Suppressor macrophage treated with lipopolysaccharide for 4 hours (primary cell): ENCODE measurements around the gene THRB.

Experiments used
- DNase-seq: peaks from one replicate; pipeline ENCODE4 v3.0.0-alpha.2; 2020

THRB gene

GRCh38 chr3:24211381-24211780, 283.3 kb downstream of the THRB start:
- DNase-seq: no peak

DNA sequence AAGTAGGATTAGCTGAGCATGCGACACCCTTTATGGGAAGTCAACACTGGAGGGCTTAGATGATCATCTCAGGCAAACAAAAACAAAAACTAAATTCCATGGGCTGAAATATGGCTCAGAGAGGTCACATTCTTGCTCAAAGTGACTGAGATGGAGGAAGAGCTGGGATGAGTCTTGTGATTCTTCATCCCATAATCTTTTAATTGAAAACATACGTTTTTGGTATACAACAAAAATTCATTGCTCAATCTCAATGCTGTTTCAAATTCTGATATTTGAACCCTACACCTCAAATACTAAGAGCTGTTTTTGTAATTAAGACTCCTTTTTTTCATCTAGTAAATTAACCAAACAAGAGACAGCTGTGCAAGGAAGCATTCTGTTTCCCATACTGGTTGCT, 292.6 kb downstream of the THRB start:
- no peak for DNase-seq

GRCh38 chr3:24201301-24201700, 293.3 kb downstream of the THRB start:
- no peak for DNase-seq

GRCh38 chr3:24199775-24200247, 294.8 kb downstream of the THRB start:
- no peak for DNase-seq

DNA sequence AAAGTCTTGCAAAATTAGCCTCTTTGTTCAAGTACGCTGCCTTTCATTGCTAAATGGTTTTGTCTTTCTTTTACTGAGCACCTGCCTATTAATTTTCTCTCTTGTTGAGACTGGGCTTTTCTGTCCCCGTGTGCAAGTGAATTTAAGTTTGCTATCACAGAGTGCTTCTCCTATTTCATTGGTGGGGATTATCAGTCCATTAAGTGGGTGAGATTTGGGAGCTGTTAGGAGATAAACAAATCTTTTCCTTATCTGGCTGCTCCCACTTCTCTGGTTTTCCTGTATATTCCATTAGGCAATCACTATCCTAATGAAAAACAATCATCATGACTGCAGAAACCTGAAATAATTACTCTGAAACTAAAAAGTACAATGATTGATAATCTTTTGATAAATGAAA, 295.4 kb downstream of the THRB start:
- DNase-seq: no peak

DNA sequence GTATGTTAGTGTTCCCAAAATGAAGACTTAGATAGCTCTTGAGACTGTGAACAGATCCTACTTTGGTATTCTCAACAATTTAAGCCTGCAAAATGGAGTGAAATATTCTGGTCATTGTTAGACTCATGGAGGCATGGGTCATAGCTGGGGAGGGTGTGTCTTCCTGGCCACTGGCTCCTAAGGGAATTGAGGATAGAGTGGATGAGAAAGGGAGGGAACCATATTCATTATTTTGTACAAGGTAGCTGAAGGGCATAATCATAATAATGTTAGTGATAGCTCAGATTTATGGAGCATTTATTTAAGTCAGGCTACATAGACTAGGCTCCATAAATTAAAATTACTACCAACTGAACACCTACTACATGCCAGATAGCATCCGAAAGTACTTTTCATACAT, 295.9 kb downstream of the THRB start:
- DNase-seq: no peak

- no peak for DNase-seq
Observed at GRCh38 chr3:24197809-24198208, 296.8 kb downstream of the THRB start.

- no peak for DNase-seq
Observed at GRCh38 chr3:24196526-24196925, 298.1 kb downstream of the THRB start.

- no peak for DNase-seq
Observed at GRCh38 chr3:24195504-24196230, 299.0 kb downstream of the THRB start.

GRCh38 chr3:24192469-24193056, 302.1 kb downstream of the THRB start:
- no peak for DNase-seq

DNA sequence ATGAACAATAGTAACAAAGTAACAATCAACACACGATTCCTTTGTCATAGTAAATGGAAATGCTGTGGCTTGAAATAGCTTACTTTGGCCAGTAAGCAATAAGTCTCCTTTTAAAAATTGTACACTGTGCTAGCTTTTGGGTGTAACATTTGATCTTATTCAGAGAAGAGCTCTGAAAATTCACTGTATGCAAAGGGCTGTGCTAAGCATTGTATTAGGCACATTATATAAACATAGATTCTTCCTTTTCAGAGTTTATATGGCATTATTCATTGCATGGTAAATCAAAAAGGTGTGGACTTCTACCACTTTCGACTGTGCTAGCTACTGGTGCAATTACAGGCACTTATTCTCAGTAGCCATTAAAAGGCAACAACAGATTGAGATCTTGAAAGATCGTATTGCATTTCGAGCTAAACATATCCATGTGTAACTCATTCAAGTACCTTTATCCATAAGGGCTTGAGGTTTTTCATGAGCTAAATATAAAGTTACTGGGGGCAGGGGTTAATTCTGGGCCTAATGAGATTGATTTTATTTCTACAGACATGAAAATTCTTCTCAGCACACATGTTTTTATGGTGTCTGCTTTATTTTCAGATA, 302.7 kb downstream of the THRB start:
- DNase-seq: no peak

GRCh38 chr3:24190256-24190655, 304.4 kb downstream of the THRB start:
- DNase-seq: no peak

DNA sequence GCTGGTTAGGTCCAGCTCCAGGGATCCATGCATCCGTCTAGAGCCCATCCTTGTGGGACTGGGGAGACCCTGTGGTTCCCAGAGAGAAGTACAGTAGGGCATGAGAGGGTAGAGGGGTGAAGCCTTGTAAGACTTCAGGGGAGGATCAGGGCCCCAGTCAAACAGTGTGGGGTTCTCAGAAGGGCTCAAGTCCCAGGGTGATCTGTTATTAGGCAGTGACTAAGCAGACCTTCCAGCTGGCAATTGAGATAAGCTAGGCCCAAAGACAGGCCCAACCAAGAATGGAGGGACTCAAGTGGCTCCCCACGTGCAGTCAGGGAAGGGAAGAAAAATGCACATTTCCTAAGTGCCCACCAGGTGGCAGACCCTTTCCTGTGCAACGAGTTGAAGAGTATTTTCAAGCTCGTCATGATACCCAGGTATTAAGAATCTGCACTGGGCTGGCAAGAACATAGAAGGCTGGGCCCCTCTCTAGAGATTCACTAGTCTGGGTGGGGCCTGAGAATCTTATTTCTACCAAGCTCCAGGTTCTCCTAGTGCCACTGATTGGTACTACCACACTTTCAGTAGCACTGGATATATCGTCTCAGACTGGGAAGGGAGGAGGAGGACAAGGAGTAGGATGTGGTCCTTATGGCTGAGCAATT, 308.8 kb downstream of the THRB start:
- peak; percentile 47 for DNase-seq

GRCh38 chr3:24184528-24185176, 310.0 kb downstream of the THRB start:
- DNase-seq: no peak

- no peak for DNase-seq
Observed at GRCh38 chr3:24182756-24183155, 311.9 kb downstream of the THRB start.

DNA sequence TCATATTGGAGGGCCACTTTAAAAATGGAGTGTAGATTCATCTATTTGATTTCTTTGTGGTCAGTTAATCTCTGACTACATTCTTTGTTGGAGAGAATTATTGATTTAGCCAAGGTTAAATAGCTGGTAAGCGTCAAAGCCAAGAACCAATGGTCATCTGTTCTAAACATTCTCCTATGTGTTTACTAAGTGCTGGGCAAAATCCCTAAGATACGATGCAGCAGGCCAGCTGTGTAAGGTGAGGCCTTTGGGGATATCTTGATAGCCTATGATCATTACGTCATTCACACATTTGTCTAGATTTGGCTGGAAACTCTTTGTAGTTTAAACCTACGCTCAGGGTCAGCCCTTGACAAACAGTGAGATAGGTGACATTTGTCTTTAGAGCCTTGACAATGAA, 313.4 kb downstream of the THRB start:
- no peak for DNase-seq

DNA sequence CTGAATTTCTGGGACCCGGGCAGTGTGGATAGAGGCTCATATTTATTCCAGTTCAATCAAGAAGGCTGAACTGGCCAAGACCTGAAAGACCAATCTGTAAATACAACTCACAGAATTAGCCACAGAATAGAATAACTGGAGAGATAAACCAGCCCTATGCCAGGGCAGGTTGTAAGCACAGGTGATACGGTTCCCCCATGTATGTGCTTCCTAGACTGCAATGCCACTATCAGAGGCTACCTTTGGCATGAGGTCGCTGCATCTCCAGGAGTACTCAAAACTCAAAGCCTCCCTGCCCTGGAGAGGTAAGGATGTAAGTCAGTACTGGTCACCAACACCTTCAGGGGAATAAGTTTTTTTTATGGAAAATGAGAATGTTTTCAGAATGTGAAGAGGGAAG, 314.0 kb downstream of the THRB start:
- DNase-seq: no peak

DNA sequence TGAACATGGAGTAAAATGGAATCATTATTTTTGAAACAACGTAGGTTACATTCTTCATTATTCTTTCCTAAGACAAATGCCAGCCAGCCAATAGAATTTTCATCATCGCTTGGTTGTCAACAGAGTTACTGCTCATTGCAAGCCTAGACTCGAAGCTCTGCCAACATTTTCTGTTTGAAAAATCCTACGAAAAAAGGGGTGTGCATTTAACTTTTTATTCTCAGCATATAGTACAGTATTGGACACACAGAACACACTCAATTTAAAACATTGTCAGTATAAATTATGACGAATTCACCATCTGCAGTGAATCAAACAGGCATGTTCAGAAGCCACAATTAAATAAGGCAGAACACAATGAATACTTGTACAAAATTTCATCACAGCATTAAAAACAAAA, 317.4 kb downstream of the THRB start:
- no peak for DNase-seq

DNA sequence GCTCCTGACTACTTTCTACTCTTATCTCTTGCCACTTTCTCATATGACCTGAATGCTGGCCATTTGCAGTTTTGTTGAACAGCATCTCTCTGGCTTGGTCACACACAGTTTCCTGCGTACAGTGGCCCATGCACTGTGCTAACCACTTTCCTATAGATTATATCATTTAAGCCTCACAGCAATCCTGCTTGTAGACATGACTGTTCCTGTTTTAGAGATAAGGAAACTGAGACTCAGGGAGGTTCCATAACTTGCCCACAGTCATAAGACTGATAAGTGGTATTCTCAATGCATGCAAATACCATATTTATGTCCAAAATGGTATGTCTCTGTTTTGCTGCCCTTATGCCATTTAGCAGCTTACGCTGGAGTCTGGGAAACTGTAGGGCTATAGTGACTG, 320.0 kb downstream of the THRB start:
- DNase-seq: no peak

DNA sequence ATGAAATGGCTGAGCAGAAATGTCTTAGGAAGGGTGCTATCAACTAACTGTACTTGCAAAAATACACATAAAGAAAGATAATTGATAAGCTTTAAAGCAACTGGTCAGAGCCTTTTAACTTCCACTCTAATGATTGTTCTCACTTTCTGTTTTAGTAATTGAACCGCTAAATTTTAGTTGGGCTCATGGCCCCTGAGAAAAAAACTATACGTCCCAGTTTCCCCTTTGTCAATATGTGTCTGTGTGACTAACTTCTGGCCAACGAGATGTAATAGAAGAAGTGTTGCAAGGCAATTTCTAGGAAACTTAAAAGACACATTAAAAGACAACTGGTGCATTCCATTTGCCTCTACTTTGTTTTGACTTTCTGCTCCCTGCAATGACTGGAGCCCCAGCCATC, 325.7 kb downstream of the THRB start:
- DNase-seq: no peak

- DNase-seq: no peak
Observed at GRCh38 chr3:24167429-24167828, 327.2 kb downstream of the THRB start.

DNA sequence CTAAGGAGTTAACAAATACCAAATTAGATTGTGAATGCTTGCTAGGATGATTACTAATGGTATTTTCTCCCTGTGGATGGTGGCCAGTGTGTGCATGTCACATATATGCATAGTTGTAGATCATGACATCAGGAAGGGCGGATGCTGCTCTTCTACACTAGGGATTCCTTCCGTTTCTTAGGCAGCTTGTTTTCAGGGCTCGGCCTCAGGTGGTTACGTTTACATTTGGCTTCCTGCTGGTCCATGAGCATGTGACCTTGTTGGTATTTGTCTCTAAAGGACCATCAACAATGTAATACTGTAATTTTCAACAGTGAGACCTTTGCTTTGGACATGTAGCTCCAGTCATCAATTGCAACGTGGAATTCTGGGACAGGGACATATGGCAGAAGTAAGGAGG, 328.1 kb downstream of the THRB start:
- no peak for DNase-seq

GRCh38 chr3:24165603-24165982, 329.1 kb downstream of the THRB start:
- DNase-seq: no peak
